HG03108 (cell line): ENCODE results near the gene VSTM4.

Source experiments
- ATAC-seq: cut with Tn5 transposase; IDR thresholded peaks from one replicate; pipeline ENCODE4 v1.9.1; 2021; ENCODE audit warnings: moderate library complexity; ENCODE audit not compliant: unreplicated experiment

VSTM4 gene

GRCh38 chr10:49011756-49012155, 103.6 kb downstream of the VSTM4 start:
- no peak for ATAC-seq

- no peak for ATAC-seq
Observed at GRCh38 chr10:49010865-49011264, 104.5 kb downstream of the VSTM4 start.

GRCh38 chr10:49010295-49010694, 105.0 kb downstream of the VSTM4 start:
- ATAC-seq = no peak

- no peak for ATAC-seq
Observed at GRCh38 chr10:49009199-49009979, 105.9 kb downstream of the VSTM4 start.

- ATAC-seq = no peak
Observed at GRCh38 chr10:49008505-49009198, 106.7 kb downstream of the VSTM4 start.

GRCh38 chr10:49008091-49008490, 107.2 kb downstream of the VSTM4 start:
- no peak for ATAC-seq

- no peak for ATAC-seq
Observed at GRCh38 chr10:49007129-49007528, 108.2 kb downstream of the VSTM4 start.

GRCh38 chr10:49005270-49005669, 110.1 kb downstream of the VSTM4 start:
- ATAC-seq = no peak

- ATAC-seq = no peak
Observed at GRCh38 chr10:49001870-49002672, 113.3 kb downstream of the VSTM4 start.

GRCh38 chr10:49001402-49001801, 113.9 kb downstream of the VSTM4 start:
- ATAC-seq = no peak

- no peak for ATAC-seq
Observed at GRCh38 chr10:49000437-49001398, 114.6 kb downstream of the VSTM4 start.

- no peak for ATAC-seq
Observed at GRCh38 chr10:48999346-48999745, 116.0 kb downstream of the VSTM4 start.

- ATAC-seq = no peak
Observed at GRCh38 chr10:48996329-48996728, 119.0 kb downstream of the VSTM4 start.

GRCh38 chr10:48993627-48994026, 121.7 kb downstream of the VSTM4 start:
- no peak for ATAC-seq

GRCh38 chr10:48990226-48990625, 125.1 kb downstream of the VSTM4 start:
- no peak for ATAC-seq

GRCh38 chr10:48985621-48986158, 129.6 kb downstream of the VSTM4 start:
- ATAC-seq = no peak

GRCh38 chr10:48983648-48984351, 131.5 kb downstream of the VSTM4 start:
- no peak for ATAC-seq

- ATAC-seq = no peak
Observed at GRCh38 chr10:48982584-48982983, 132.7 kb downstream of the VSTM4 start.

- ATAC-seq = no peak
Observed at GRCh38 chr10:48981310-48981907, 133.9 kb downstream of the VSTM4 start.
